Urinary bladder (tissue), 4 donors: ENCODE data around the gene SLC6A16. TPM values are rescaled to one million over a fixed set of nuclear protein-coding genes. Genes with fewer than 3 reads are reported as not detected.

Experiments used
- DNase-seq: peaks from one replicate; pipeline ENCODE4 v3.0.0-alpha.2; 2015; ENCODE audit errors: extremely low spot score
- H3K27ac ChIP-seq: one replicate; pipeline ENCODE4 v1.5.1; 2013; ENCODE audit warnings: low read depth, mild to moderate bottlenecking, moderate library complexity
- H3K36me3 ChIP-seq: one replicate; pipeline ENCODE4 v1.6.1; 2013; ENCODE audit warnings: mild to moderate bottlenecking, moderate library complexity; ENCODE audit not compliant: insufficient read depth
- H3K4me1 ChIP-seq: one replicate; pipeline ENCODE4 v1.6.1; 2013; ENCODE audit warnings: mild to moderate bottlenecking, moderate library complexity; ENCODE audit not compliant: insufficient read depth
- H3K4me3 ChIP-seq: one replicate; pipeline ENCODE4 v1.5.1; 2013; ENCODE audit warnings: low read depth, low read length
- WGBS: extraction: QIAGEN DNeasy Blood & Tissue Kit; methylation state at CpG from one replicate; pipeline ENCODE4 v1.1.7; 2013; 5-methylcytosine and 5-hydroxymethylcytosine counted together
- polyA plus RNA-seq: library from polyadenylated mRNA; stranded (reverse); fragments of 200-250 nt; gene quantifications from one replicate; pipeline ENCODE4 v1.2.3, GENCODE V29; 2013
- small RNA-seq: library from RNA; depleted of rRNA; stranded (forward); fragments of <200 nt; gene quantifications from one replicate; pipeline ENCODE3, GENCODE V24; 2014
- total RNA-seq: library from RNA; depleted of rRNA; stranded (reverse); fragments of >200 nt; gene quantifications from one replicate; pipeline ENCODE4 v1.2.3, GENCODE V29; 2014
- donor health status: healthy with polysubstance abuse.
- donor health status: healthy.

SLC6A16 gene
- total and polyA plus RNA-seq, 2 donors, result 0.26 to 2.0 TPM

- Histone ChIP-seq H3K4me1 (no peaks in the 10 kb centered on the region), H3K4me3 (no peak overlapping the region), H3K27ac (no peak overlapping the region), H3K36me3 (no peaks in the 10 kb centered on the region)
- no peak for DNase-seq
- 84% methylated on average over 2 of the region's 2 CpGs for WGBS
Measured at GRCh38 chr19:49249933-49250332, 75.1 kb downstream of the SLC6A16 start.

GRCh38 chr19:49247676-49248075 lies 77.3 kb downstream of the SLC6A16 start:
- 66% methylated on average over 2 of the region's 2 CpGs for WGBS
- no peak overlapping the region for H3K27ac ChIP-seq
- DNase-seq, result no peak
- H3K4me3 ChIP-seq, result no peak overlapping the region
- no peaks in the 10 kb centered on the region for H3K4me1 ChIP-seq
- H3K36me3 ChIP-seq, result no peaks in the 10 kb centered on the region

- no peak for DNase-seq
- Histone ChIP-seq H3K4me1 (no peaks in the 10 kb centered on the region), H3K4me3 (no peak overlapping the region), H3K27ac (no peak overlapping the region), H3K36me3 (no peaks in the 10 kb centered on the region)
- WGBS, result 94% methylated on average over 9 of the region's 9 CpGs
Measured at GRCh38 chr19:49244256-49244655, 80.7 kb downstream of the SLC6A16 start.

- WGBS, result 82% methylated on average over 11 of the region's 11 CpGs
- Histone ChIP-seq H3K4me3 (no peak overlapping the region), H3K4me1 (no peaks in the 10 kb centered on the region), H3K27ac (no peak overlapping the region), H3K36me3 (no peaks in the 10 kb centered on the region)
- DNase-seq, result no peak
Measured at GRCh38 chr19:49243726-49244125, 81.3 kb downstream of the SLC6A16 start.

GRCh38 chr19:49243129-49243528 lies 81.9 kb downstream of the SLC6A16 start:
- H3K36me3 ChIP-seq, result no peaks in the 10 kb centered on the region
- WGBS, result 46% methylated on average over 6 of the region's 6 CpGs

GRCh38 chr19:49241769-49242168 lies 83.2 kb downstream of the SLC6A16 start:
- DNase-seq, result no peak
- H3K36me3 ChIP-seq, result no peaks in the 10 kb centered on the region
- WGBS, result 86% methylated on average over 7 of the region's 7 CpGs
- no peak overlapping the region for H3K27ac ChIP-seq
- H3K4me1 ChIP-seq, result no peaks in the 10 kb centered on the region
- H3K4me3 ChIP-seq, result no peak overlapping the region

More at GRCh38 chr19:49243129-49243528, 81.9 kb downstream of the SLC6A16 start:
- no peak overlapping the region for H3K4me3 ChIP-seq
- H3K27ac ChIP-seq, result no peak overlapping the region
- no peak for DNase-seq
- no peaks in the 10 kb centered on the region for H3K4me1 ChIP-seq

Small RNAs within 50 kb of the gene (small RNA-seq; reads per million reads assigned to genes)
- not detected for gene MIR4324

Other genes with a start within 250 kb of the SLC6A16 start
- 166 TPM for gene SNRNP70, start 239.7 kb downstream of the SLC6A16 start, total RNA-seq
- 191 TPM for gene SNRNP70, start 239.7 kb downstream of the SLC6A16 start, polyA plus RNA-seq
- gene LIN7B, start 210.8 kb downstream of the SLC6A16 start, total RNA-seq, result 4.7 TPM
- 18.5 TPM for gene LIN7B, start 210.8 kb downstream of the SLC6A16 start, polyA plus RNA-seq
- gene C19orf73, start 206.0 kb downstream of the SLC6A16 start, total RNA-seq, result not detected
- gene C19orf73, start 206.0 kb downstream of the SLC6A16 start, polyA plus RNA-seq, result 1.6 TPM
- 5.2 TPM for gene PPFIA3, start 205.6 kb downstream of the SLC6A16 start, total RNA-seq
- 12.2 TPM for gene PPFIA3, start 205.6 kb downstream of the SLC6A16 start, polyA plus RNA-seq
- gene HRC, start 169.8 kb downstream of the SLC6A16 start, total RNA-seq, result 5.2 TPM
- gene HRC, start 169.8 kb downstream of the SLC6A16 start, polyA plus RNA-seq, result 3.8 TPM
- gene TRPM4, start 167.4 kb downstream of the SLC6A16 start, total RNA-seq, result 18.0 TPM
- gene TRPM4, start 167.4 kb downstream of the SLC6A16 start, polyA plus RNA-seq, result 18.8 TPM
- gene CD37, start 10.2 kb upstream of the SLC6A16 start, total RNA-seq, result 6.5 TPM
- gene CD37, start 10.2 kb upstream of the SLC6A16 start, polyA plus RNA-seq, result 12.4 TPM
- 21.1 TPM for gene TEAD2, start 37.2 kb upstream of the SLC6A16 start, total RNA-seq
- 54.8 TPM for gene TEAD2, start 37.2 kb upstream of the SLC6A16 start, polyA plus RNA-seq
- gene DKKL1, start 38.7 kb upstream of the SLC6A16 start, total RNA-seq, result not detected
- 0.46 TPM for gene DKKL1, start 38.7 kb upstream of the SLC6A16 start, polyA plus RNA-seq
- not detected for gene KASH5, start 63.1 kb upstream of the SLC6A16 start, total RNA-seq
- not detected for gene KASH5, start 63.1 kb upstream of the SLC6A16 start, polyA plus RNA-seq
- not detected for gene PTH2, start 98.2 kb upstream of the SLC6A16 start, total RNA-seq
- gene PTH2, start 98.2 kb upstream of the SLC6A16 start, polyA plus RNA-seq, result not detected
- gene GFY, start 100.2 kb upstream of the SLC6A16 start, total RNA-seq, result not detected
- not detected for gene GFY, start 100.2 kb upstream of the SLC6A16 start, polyA plus RNA-seq
- gene SLC17A7, start 116.3 kb upstream of the SLC6A16 start, total RNA-seq, result 0.85 TPM
- 2.1 TPM for gene SLC17A7, start 116.3 kb upstream of the SLC6A16 start, polyA plus RNA-seq
- gene PIH1D1, start 126.6 kb upstream of the SLC6A16 start, total RNA-seq, result 49.6 TPM
- 69.6 TPM for gene PIH1D1, start 126.6 kb upstream of the SLC6A16 start, polyA plus RNA-seq
- 14.2 TPM for gene ALDH16A1, start 128.0 kb upstream of the SLC6A16 start, total RNA-seq
- gene ALDH16A1, start 128.0 kb upstream of the SLC6A16 start, polyA plus RNA-seq, result 34.7 TPM
- 3.4 TPM for gene FLT3LG, start 149.0 kb upstream of the SLC6A16 start, total RNA-seq
- 18.8 TPM for gene FLT3LG, start 149.0 kb upstream of the SLC6A16 start, polyA plus RNA-seq
- 2,198 TPM for gene RPL13A, start 162.4 kb upstream of the SLC6A16 start, total RNA-seq
- gene RPL13A, start 162.4 kb upstream of the SLC6A16 start, polyA plus RNA-seq, result 3,726 TPM
- 1,853 TPM for gene RPS11, start 171.2 kb upstream of the SLC6A16 start, total RNA-seq
- 3,946 TPM for gene RPS11, start 171.2 kb upstream of the SLC6A16 start, polyA plus RNA-seq
- 118 TPM for gene FCGRT, start 187.5 kb upstream of the SLC6A16 start, total RNA-seq
- gene FCGRT, start 187.5 kb upstream of the SLC6A16 start, polyA plus RNA-seq, result 200 TPM
- 50.2 TPM for gene RCN3, start 202.8 kb upstream of the SLC6A16 start, total RNA-seq
- gene RCN3, start 202.8 kb upstream of the SLC6A16 start, polyA plus RNA-seq, result 31.2 TPM